GM23248 (cell line): Measurements from ENCODE around the gene NME2. TPM values are rescaled to one million over a fixed set of nuclear protein-coding genes. Genes with fewer than 3 reads are reported as not detected.

ENCODE experiments used
- DNase-seq: peaks from one replicate; pipeline ENCODE4 v3.0.0-alpha.2; 2015
- H2AFZ ChIP-seq: fragments of 200-600 bp; sonication (generic); 2 replicates; pipeline ENCODE4 v1.6.1; 2016; ENCODE audit warnings: antibody characterized with exemption
- H3F3A ChIP-seq: fragments of 200-600 bp; sonication (generic); 2 replicates; pipeline ENCODE4 v1.6.1; 2016; ENCODE audit warnings: mild to moderate bottlenecking, antibody characterized with exemption, mixed run types; ENCODE audit not compliant: insufficient read depth
- H3K27ac ChIP-seq: fragments of 200-600 bp; sonication (generic); 2 replicates; pipeline ENCODE4 v1.5.1; 2016; ENCODE audit warnings: mild to moderate bottlenecking
- H3K27me3 ChIP-seq: fragments of 200-600 bp; sonication (generic); replicated peaks from 2 replicates; pipeline ENCODE4 v1.6.1; 2016; ENCODE audit warnings: mild to moderate bottlenecking; ENCODE audit not compliant: insufficient read depth
- H3K36me3 ChIP-seq: fragments of 200-600 bp; sonication (generic); 2 replicates; pipeline ENCODE4 v1.6.1; 2016; ENCODE audit warnings: low read depth, mild to moderate bottlenecking
- H3K4me1 ChIP-seq: fragments of 200-600 bp; sonication (generic); 2 replicates; pipeline ENCODE4 v1.6.1; 2016; ENCODE audit warnings: mild to moderate bottlenecking; ENCODE audit not compliant: insufficient read depth
- H3K4me2 ChIP-seq: fragments of 200-600 bp; sonication (generic); one replicate; pipeline ENCODE4 v1.6.1; 2016; ENCODE audit warnings: mild to moderate bottlenecking; ENCODE audit not compliant: unreplicated experiment
- H3K4me3 ChIP-seq: fragments of 200-600 bp; sonication (generic); 2 replicates; pipeline ENCODE4 v1.5.1; 2016; ENCODE audit warnings: mild to moderate bottlenecking
- H3K79me2 ChIP-seq: fragments of 200-600 bp; sonication (generic); 2 replicates; pipeline ENCODE4 v1.6.1; 2016; ENCODE audit warnings: mild to moderate bottlenecking; ENCODE audit not compliant: insufficient read depth
- H3K9ac ChIP-seq: fragments of 200-600 bp; sonication (generic); 2 replicates; pipeline ENCODE4 v1.6.1; 2016; ENCODE audit warnings: mild to moderate bottlenecking
- H3K9me2 ChIP-seq: fragments of 200-600 bp; sonication (generic); 2 replicates; pipeline ENCODE4 v1.6.1; 2016; ENCODE audit warnings: mixed run types, mild to moderate bottlenecking, moderate library complexity; ENCODE audit not compliant: insufficient read depth
- H3K9me3 ChIP-seq: fragments of 200-600 bp; sonication (generic); one replicate; pipeline ENCODE4 v1.6.1; 2017; ENCODE audit warnings: low read depth
- H4K20me1 ChIP-seq: fragments of 200-600 bp; sonication (generic); 2 replicates; pipeline ENCODE4 v1.6.0; 2016; ENCODE audit not compliant: insufficient read depth
- EZH2 ChIP-seq: fragments of 200-600 bp; sonication (generic); IDR thresholded peaks from 2 replicates; pipeline ENCODE4 v1.6.1; 2018; ENCODE audit warnings: antibody characterized with exemption, mild to moderate bottlenecking; ENCODE audit not compliant: insufficient read depth, poor library complexity, severe bottlenecking
- EZH2phosphoT487 ChIP-seq: fragments of 200-600 bp; sonication (generic); IDR thresholded peaks from 2 replicates; pipeline ENCODE4 v1.6.1; 2018; ENCODE audit warnings: antibody characterized with exemption, moderate library complexity, mild to moderate bottlenecking, low read depth; ENCODE audit not compliant: insufficient read depth
- WGBS, 2 experiments: methylation state at CpG; one replicate each; pipeline ENCODE4 v1.1.6; 2015 to 2017; ENCODE audit warnings: low lambda C conversion rate in 2 of 2, low coverage in 1 of 2; ENCODE audit errors: missing lambda C conversion rate in 2 of 2; 5-methylcytosine and 5-hydroxymethylcytosine counted together
- in situ Hi-C: fragments of 300-500 bp; cut with MboI; formaldehyde crosslinking; loops from 2 replicates; pipeline ENCODE4 v1.15.0; 2020
- polyA plus RNA-seq: library from polyadenylated mRNA; unstranded; fragments of >200 nt; fragmentation: Nextera tagmentation; extraction: Ambion mirVana; gene quantifications from 2 replicates; pipeline ENCODE4 v1.2.1, GENCODE V29; 2016
- total RNA-seq: library from RNA; depleted of rRNA; stranded (reverse); fragments of >200 nt; shearing (Covaris generic); gene quantifications from 2 replicates; pipeline ENCODE4 v1.2.3, GENCODE V29; 2014; rRNA removed

Gene NME2
- total and polyA plus RNA-seq, 2 experiments from 2014 or later = 673 to 933 TPM

DNA sequence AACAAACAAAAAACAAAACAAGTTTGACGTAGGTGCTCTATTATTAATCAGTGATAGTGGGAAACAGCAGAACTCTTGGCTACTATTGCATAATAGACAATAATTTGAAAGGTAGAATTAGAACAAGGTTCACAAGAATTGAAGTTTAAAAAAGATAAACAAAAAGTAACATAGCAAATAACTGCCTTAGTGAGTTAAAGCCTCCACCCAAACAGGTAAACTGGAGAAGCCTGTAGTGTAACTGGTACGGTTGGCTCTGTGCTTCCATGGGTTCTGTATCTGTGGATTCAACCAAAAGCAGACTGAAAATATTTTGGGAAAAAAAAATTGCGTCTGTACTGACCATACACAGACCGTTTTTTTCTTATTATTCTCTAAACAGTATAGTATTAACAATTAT lies 55.1 kb downstream of the NME2 start:
- H3K36me3 ChIP-seq = peaks cover 35% of the 10 kb centered on the region
- H3K79me2 ChIP-seq = peaks cover 49% of the 10 kb centered on the region
- H3K4me3 ChIP-seq = no peak overlapping the region
- 80 to 81% methylated on average over 4 of the region's 4 CpGs for WGBS, 2 experiments
- H4K20me1 ChIP-seq = no peaks in the 10 kb centered on the region
- H3F3A ChIP-seq = peaks cover 9% of the 10 kb centered on the region; the same call in 1 of the 2 replicates
- no peaks in the 10 kb centered on the region for H3K9me2 ChIP-seq
- no peak overlapping the region for H3K27ac ChIP-seq
- H2AFZ ChIP-seq = no peak overlapping the region
- no peaks in the 10 kb centered on the region for H3K27me3 ChIP-seq
- in situ Hi-C loops = no loop called here
- H3K9ac ChIP-seq = no peak overlapping the region
- no peaks in the 10 kb centered on the region for H3K9me3 ChIP-seq
- no peak for TF ChIP-seq EZH2
- no peak for TF ChIP-seq EZH2phosphoT487
- H3K4me2 ChIP-seq = no peak overlapping the region
- peaks cover 6% of the 10 kb centered on the region; the same call in 1 of the 2 replicates for H3K4me1 ChIP-seq
- DNase-seq = no peak

Other genes starting within 250 kb of the NME2 start
- 50.3 and 58.8 TPM in 2 replicates for gene SPAG9, start 45.5 kb upstream of the NME2 start, total RNA-seq
- 19.9 and 21.5 TPM in 2 replicates for gene SPAG9, start 45.5 kb upstream of the NME2 start, polyA plus RNA-seq
- gene NME1, start 12.9 kb upstream of the NME2 start, total RNA-seq = 132 and 133 TPM in 2 replicates
- gene NME1, start 12.9 kb upstream of the NME2 start, polyA plus RNA-seq = 242 and 250 TPM in 2 replicates
- 4.8 and 5.4 TPM in 2 replicates for gene MBTD1, start 93.6 kb downstream of the NME2 start, total RNA-seq
- 1.3 and 1.6 TPM in 2 replicates for gene MBTD1, start 93.6 kb downstream of the NME2 start, polyA plus RNA-seq
- gene UTP18, start 94.1 kb downstream of the NME2 start, total RNA-seq = 26.8 and 27.9 TPM in 2 replicates
- gene UTP18, start 94.1 kb downstream of the NME2 start, polyA plus RNA-seq = 31.4 and 34.0 TPM in 2 replicates